ELF-1 (cell line): Measurements from ENCODE around the gene ZSCAN26.

Source experiments
- DNase-seq: peaks from one replicate; pipeline ENCODE4 v3.0.0-alpha.2; 2016; ENCODE audit warnings: low read depth, low spot score

ZSCAN26 gene

DNA sequence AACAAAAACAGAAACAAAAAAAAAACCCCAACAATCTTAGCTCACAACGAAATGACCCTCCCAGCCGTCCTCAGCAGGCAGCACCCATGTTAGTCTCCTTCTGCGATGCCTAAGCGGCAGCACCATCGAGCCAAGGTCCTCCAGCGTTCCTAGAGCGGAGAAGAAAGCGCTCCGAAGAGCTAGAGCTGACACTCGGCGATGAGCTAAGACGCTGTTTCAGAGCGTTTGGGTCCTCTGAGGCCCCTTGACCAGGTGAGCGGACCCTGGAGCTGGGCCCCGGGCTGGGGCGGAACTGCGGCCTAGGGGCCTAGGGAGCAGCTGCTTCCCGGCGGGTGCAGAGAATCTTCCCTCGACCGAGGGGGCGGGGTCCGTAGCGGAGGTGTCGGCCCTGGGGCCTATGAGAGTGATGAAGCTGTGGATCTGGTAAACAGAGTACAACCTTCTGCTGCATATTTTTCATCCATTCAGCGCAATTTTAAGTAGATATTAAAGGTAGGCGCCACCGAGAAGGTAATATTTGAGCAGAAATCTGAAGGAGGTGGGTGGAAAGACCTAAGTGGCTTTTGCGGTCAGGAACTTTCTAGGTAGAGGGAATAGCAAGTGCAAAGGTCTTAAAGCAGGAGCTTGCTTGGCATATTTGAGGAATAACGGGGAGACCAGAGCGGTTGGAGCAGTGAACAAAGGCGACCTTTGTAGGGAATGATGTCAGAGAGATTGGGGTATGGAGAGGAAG lies at the start of gene ZSCAN26:
ZSCAN26 (plus strand) TSS at position 182 of the 733 bp plus-strand sequence. CDS start 4,777 bp downstream, outside the sequence.
- peak; percentile 93 for DNase-seq

DNA sequence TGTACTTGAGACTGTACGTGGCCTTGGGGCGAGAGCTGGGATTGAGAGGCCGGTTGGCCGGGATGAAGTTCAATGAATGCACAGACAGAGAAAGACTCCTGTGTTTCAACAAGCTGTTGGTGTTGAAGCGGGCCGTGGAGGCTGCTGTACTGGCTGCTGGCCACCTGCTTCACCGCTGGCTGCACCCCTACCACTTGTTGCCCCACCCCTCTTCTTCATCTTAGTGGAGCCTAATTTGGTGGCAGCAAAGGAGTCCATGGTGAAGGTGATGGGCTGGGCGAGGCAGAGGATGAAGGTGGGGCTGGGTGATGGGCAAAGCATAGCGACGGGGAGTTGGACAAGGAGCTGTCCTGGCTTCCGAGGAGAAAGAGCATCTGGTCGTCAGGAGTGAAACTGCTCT lies 49.1 kb upstream of the ZSCAN26 start:
- DNase-seq, result no peak

- DNase-seq, result peak; percentile 62
Measured at GRCh38 chr6:28218312-28219248, 48.4 kb upstream of the ZSCAN26 start.

GRCh38 chr6:28220257-28221133 lies 46.4 kb upstream of the ZSCAN26 start:
- no peak for DNase-seq

DNA sequence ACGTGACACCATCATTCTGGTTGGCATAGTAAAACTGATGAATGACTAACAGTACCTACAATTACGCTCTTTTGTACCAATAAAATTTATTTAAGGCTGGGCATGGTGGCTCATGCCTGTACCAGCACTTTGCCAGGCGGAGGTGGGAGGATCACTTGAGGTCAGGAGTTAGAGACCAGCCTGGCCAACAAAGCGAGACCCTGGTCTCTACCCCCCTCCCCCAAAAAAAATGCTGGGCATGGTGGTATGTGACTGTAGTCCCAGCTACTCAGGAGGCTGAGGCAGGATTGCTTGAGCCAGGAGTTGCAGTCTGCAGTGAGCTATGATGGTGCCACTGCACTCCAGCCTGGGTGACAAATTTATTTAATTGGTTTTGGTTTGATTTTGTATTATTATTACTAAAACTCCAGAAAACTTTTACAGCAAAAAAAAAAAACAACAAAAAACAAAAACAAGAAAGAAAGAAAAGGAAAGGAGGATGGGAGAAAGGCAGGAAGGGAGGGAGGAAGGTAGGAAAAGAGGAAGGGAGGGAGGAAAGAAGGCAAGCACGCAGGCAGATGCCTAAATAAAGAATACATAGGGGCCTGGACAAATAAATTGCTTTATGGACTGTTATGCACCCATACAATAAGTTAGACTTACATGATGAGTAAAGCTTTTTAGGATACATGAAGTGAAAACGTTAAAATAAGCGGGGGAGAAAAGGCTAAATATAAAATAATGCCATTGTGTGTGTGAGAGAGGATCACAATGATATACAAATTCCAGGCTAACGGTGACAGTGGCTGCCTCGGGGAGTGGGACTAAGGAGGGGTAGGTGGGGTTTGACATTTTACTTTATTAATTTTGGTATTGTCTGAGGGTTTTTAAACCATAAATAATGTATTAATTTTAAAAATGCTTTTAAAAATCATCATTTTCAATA lies 42.5 kb upstream of the ZSCAN26 start:
- DNase-seq, result no peak

DNA sequence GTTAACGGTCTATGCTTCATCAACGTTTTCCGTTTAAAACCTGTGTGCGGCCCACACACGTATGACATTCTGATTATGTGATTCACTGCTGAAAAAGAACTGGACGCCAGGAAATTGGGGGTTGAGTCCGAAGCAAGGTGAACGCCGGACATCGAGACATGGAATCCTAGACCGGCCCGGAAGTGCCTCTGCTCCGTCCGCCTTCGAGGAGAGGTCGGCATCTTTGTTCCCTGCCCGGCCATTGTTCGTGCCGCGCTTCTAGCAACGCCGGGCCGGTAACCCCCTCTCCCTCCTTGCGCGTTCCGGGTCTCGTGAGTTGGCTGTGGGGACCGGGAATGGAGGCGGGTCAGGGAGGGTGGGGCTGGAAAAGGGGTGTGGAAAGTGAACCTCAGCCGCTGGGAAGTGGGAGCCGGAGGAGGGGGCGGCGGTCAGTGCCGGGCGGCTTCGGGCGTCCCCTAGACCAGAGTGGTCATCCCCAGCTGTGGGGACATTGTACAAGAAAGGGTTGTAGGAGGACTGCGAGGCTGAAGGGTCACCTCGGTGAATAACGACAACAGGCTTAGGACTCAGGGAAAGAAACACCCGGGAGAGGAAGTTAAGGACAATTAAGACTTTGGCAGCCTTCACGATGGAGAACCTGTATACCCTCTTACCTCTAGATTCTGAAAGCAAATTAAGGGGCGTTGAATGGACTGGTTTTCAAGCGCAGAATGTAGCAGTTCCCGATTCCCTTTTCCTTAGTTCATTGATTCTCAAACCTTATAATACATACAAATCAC lies 41.7 kb upstream of the ZSCAN26 start, which contains the start of gene ZSCAN9:
ZSCAN9 (plus strand) TSS at position 220 of the 779 bp plus-strand sequence. CDS start 1,810 bp downstream, outside the sequence.
- peak; percentile 81 for DNase-seq

GRCh38 chr6:28226460-28226859 lies 40.5 kb upstream of the ZSCAN26 start:
- DNase-seq, result no peak

DNA sequence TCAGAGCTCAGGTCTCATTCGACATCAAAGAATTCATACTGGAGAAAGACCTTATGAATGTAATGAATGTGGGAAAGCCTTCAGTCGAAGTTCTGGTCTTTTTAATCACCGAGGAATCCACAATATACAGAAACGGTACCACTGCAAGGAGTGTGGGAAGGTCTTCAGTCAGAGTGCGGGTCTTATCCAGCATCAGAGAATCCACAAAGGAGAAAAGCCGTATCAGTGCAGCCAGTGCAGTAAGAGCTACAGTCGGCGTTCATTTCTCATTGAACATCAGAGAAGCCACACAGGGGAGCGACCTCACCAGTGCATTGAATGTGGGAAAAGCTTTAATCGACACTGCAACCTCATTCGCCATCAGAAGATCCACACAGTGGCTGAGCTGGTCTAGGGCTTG lies 34.2 kb upstream of the ZSCAN26 start:
- DNase-seq, result no peak

GRCh38 chr6:28235912-28236452 lies 31.0 kb upstream of the ZSCAN26 start:
- peak; percentile 23 for DNase-seq

DNA sequence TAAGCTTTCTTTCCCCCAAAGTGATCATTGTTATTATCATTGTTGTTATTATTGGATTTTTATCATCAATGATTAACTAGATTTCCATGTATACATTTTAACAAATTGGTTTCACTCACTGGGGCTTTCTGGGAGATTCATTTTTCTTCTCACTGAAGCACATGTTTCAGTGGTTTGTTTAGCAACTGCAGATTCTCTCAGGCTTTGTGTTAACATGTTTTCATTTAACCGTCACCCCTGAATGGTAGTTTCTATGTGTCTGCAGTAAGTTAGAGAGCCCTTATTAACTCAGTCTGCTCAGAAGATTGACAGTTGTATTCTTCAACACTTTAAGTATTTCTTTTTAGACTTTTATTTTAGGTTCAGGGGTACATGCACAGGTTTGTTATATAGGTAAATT lies 27.3 kb upstream of the ZSCAN26 start:
- no peak for DNase-seq

DNA sequence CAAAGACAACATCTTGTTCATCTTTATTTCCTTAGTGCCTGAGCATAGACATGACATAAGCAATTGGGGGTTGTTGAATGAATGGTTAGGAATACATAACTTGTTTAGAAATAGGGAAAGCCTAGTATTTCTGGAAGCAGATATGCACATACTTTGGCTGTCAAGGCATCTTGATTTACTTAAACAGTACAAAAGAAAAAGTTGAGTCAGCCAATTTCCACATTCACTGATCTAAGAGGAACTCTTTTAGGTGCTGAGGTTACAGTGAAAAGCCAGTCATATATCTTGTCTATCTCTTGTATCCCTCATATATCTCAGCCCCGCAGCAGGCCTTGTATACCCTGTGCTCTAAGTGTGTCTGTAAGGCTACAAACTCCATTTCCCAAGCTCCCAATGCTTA lies 26.5 kb upstream of the ZSCAN26 start:
- DNase-seq, result no peak

DNA sequence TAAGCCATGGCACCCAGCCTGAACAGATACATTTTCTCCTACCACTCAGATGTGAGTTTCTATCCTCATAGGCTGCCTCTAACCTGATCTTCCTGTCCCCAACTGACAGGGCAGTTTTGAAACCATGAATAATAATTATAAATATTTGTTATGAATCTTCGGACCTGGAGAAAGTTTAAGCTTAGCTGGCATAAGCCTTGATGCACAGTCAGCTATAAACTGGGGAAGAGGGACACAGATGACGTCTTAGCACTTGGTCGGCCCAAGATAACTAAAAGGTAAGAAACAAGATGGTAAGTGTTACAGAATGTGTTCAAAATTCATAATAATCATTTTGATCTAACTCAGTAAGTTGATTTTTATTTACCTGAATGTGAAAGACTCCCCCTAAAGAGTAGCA lies 23.0 kb upstream of the ZSCAN26 start:
- no peak for DNase-seq

GRCh38 chr6:28245206-28245941 lies 21.6 kb upstream of the ZSCAN26 start:
- no peak for DNase-seq

DNA sequence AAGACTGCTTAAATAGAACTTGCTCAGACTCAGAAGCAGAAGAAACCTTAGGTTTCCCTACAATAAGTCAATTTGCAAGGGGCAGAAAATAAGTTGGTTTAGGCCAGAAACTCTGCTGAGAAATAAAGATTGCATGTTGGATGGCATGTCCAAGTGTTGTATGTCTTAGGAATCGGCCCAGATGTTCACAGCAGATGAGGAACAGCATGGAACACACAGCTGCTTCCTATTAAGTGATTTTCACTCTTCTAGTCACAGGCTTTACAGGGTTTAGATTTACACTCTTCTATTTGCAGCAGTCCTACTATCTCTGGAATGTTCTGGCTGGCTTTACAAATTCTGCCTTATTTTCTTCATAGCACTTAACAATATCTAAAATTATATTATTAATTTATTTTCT lies 18.0 kb upstream of the ZSCAN26 start:
- DNase-seq, result no peak

GRCh38 chr6:28250747-28251146 lies 16.2 kb upstream of the ZSCAN26 start:
- no peak for DNase-seq

DNA sequence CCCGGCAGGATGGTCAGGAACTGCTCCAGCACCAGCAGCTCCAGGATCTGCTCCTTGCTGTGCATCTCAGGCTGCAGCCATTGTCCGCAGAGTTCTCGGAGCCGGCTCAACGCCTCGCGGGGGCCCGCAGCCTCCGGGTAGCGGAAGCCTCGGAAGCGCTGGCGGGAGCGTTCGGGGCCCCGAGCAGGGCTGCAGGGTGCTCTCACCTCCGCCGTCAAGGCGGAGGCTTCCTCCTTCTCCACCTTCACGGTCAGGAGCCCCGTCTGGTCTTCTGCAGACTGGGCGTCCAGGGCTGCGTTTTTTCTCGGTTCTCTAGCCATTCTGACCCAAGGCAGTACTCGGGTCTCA lies 15.3 kb upstream of the ZSCAN26 start:
- DNase-seq, result no peak

DNA sequence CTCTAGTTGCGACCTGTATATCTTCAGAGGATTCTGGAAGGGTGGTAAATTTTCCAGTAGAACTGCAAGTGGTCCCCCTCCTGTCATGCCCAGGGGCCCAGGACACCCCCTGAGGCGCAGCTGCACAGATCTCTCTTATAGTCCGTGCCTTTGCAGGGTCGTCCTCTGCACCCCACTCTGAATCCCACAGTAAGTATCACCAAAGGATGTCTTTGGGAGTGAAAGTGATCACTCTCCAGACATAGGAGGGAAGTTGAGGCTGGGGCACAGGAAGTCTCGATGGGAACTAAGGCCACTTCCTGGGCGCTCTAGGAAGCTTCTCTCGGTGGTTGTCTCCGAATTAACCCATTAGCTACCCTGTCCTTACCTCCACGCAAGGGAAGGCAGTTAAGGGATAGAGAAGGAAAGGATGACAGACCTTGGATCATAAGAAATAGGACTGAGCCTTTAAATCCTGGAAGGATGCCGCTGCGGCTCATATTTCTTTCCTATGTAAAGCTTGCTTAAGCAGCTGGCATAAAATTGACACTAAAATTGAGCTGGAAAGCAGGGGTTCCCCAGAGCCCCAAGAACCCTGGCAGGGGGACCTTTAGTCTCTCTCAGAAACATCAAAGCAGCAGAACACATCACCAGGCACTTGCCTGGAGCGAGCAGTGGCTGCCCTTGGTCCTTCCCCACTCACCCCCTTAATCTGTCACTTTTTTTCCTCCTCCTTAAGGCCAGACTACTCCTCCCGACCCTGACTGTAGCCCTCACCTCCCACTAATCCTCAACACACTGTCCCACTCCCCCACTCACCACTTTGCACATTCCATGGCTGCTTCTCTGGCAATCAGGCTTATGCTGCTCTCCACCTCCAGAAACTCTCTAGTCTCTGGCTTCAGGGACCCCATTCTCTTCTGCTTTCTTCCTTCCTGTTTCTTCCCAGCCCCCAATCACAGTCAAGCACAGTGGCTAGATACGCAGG lies 14.7 kb upstream of the ZSCAN26 start, which contains the start of gene ZKSCAN4:
ZKSCAN4 (minus strand) TSS at position 261 of the 967 bp plus-strand sequence. CDS start 289 bp downstream, outside the sequence.
- DNase-seq, result peak; percentile 91
